Measurements from ENCODE around the gene SLC35B2.
A peak's percentile ranks its signal among the peaks of the same experiment; 100 is the strongest.

SLC35B2 gene

GRCh38 chr6:44225579-44226325 is 31.6 kb downstream of the SLC35B2 start:
- FAIRE-seq, result no peak
- DNase-seq (ENCODE audit: extremely low spot score, insufficient read length, low read depth), result no peak

- DNase-seq (ENCODE audit: extremely low spot score, insufficient read length, low read depth) (no peak), FAIRE-seq (no peak)
These were observed 32.4 kb downstream of the SLC35B2 start for GRCh38 chr6:44224965-44225305.

- FAIRE-seq, result peak; percentile 42
These were observed 33.0 kb downstream of the SLC35B2 start for GRCh38 chr6:44224029-44224964.

GRCh38 chr6:44223319-44224028 is 33.9 kb downstream of the SLC35B2 start, which contains the start of gene SLC29A1:
TSS of gene SLC29A1 (plus strand) at chr6:44223595. CDS start at chr6:44227314, 3,719 bp downstream.
- peak; percentile 86 for DNase-seq (ENCODE audit: extremely low spot score, insufficient read length, low read depth)
- FAIRE-seq, result no peak

More at GRCh38 chr6:44224029-44224964, 33.0 kb downstream of the SLC35B2 start:
- no peak for DNase-seq (ENCODE audit: extremely low spot score, insufficient read length, low read depth)

GRCh38 chr6:44222486-44223318 is 34.6 kb downstream of the SLC35B2 start:
- FAIRE-seq, result no peak
- DNase-seq (ENCODE audit: extremely low spot score, insufficient read length, low read depth), result no peak

- DNase-seq (ENCODE audit: extremely low spot score, insufficient read length, low read depth), result no peak
- no peak for FAIRE-seq
These were observed 35.4 kb downstream of the SLC35B2 start for GRCh38 chr6:44221961-44222335.

GRCh38 chr6:44221291-44221960 is 35.9 kb downstream of the SLC35B2 start:
- FAIRE-seq (peak; percentile 54), DNase-seq (ENCODE audit: extremely low spot score, insufficient read length, low read depth) (peak; percentile 46)

- DNase-seq (ENCODE audit: extremely low spot score, insufficient read length, low read depth) (no peak), FAIRE-seq (no peak)
These were observed 36.4 kb downstream of the SLC35B2 start for GRCh38 chr6:44220913-44221290.

- no peak for DNase-seq (ENCODE audit: extremely low spot score, insufficient read length, low read depth)
- no peak for FAIRE-seq
These were observed 37.2 kb downstream of the SLC35B2 start for GRCh38 chr6:44219815-44220784.

- FAIRE-seq (peak; percentile 38), DNase-seq (ENCODE audit: extremely low spot score, insufficient read length, low read depth) (peak; percentile 57)
These were observed 38.1 kb downstream of the SLC35B2 start for GRCh38 chr6:44219053-44219814.

GRCh38 chr6:44217332-44218143 is 39.8 kb downstream of the SLC35B2 start:
- FAIRE-seq (no peak), DNase-seq (ENCODE audit: extremely low spot score, insufficient read length, low read depth) (no peak)

GRCh38 chr6:44216677-44217331 is 40.5 kb downstream of the SLC35B2 start, which contains the start of gene MYMX:
TSS of gene MYMX (plus strand) at chr6:44216926. CDS start at chr6:44217472, 546 bp downstream.
- DNase-seq (ENCODE audit: extremely low spot score, insufficient read length, low read depth) (no peak), FAIRE-seq (no peak)

GRCh38 chr6:44214307-44214706 is 43.0 kb downstream of the SLC35B2 start:
- no peak for FAIRE-seq
- no peak for DNase-seq (ENCODE audit: extremely low spot score, insufficient read length, low read depth)

GRCh38 chr6:44211284-44211683 is 46.0 kb downstream of the SLC35B2 start:
- DNase-seq (ENCODE audit: extremely low spot score, insufficient read length, low read depth) (no peak), FAIRE-seq (no peak)

GRCh38 chr6:44207966-44208365 is 49.4 kb downstream of the SLC35B2 start:
- no peak for FAIRE-seq
- no peak for DNase-seq (ENCODE audit: extremely low spot score, insufficient read length, low read depth)

Measured in GM18507 (cell line).